ENCODE data around the gene COL2A1. TPM values are rescaled to one million over a fixed set of nuclear protein-coding genes. Genes with fewer than 3 reads are reported as not detected.

The COL2A1 gene
- total RNA-seq, 2 donors from 2014 or later = not detected

- intact Hi-C loops (cut with DNase I) = no loop called here
- no peak for DNase-seq
- ATAC-seq = no peak
These were observed 63.4 kb downstream of the COL2A1 start for GRCh38 chr12:47940773-47941474.

DNA sequence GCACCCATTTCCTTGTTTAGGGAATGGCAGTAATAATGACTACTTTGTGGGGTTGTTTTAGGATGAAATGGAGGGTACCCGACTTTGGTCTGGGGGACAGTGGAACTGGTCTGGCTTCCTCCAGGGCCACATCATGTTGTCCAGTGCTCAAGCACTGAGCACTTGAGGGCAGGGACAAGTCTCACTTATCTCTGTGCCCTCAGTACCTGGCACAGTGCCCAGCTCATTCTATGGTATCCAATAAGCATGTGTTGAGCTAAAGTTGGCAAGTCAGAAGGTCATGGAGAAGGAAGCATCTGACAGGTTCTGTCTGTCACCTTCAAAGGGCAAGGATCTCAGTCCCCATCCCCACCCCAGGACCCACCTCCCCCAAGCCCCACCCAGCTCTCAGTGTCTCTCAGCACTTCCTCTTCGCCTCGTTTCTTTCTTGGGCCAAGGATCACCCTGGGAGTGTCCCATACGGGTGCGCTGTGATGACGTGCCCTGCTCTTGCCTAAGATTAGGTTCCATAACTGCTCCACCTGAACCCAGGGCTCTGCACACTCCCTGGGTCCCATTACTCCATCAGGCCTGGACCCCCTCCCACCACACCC lies 65.2 kb downstream of the COL2A1 start:
- intact Hi-C loops (cut with DNase I) = no loop called here
- DNase-seq (peak; percentile 64), ATAC-seq (peak; percentile 27 to 71)

DNA sequence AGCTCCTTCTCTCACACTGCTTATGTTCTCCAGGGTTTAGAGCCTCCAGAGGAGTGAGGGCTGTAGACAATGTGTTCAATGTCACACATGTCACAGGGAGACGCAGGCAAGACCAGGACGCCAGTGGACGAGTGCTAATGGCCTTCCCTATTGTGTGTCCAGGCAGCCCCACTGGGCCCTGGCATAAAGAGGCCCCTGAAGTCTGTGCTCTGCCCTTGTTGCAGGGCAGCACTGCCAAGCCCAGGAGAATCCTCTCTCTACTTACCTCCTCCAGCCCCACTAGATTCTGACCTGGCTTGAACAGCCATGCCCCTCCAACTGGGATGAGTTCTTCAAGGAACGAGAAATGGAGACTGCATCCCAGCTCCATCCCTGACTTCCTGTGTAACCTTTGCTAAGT lies 65.7 kb downstream of the COL2A1 start:
- no peak for ATAC-seq
- intact Hi-C loops (cut with DNase I) = no loop called here
- DNase-seq = no peak

DNA sequence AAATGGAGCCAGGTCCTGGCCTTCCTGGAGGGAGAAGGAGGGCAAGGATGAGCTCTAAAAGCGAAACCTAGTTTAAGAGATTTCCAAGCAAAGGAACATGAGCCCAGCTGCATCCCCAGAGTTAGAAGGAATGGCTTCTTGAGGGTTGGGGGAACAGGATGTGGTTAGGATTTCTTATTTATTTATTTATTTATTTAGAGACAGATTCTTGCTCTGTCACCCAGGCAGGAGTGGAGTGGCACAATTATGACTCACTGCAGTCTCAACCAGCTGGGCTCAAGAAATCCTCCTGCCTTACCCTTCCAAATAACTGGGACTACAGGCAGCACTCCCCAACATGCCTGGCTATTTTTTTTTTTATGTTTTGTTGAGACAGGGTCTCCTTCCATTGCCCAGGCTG lies 66.2 kb downstream of the COL2A1 start:
- intact Hi-C loops (cut with DNase I) = no loop called here
- no peak for ATAC-seq

GRCh38 chr12:47935184-47935583 lies 69.1 kb downstream of the COL2A1 start:
- DNase-seq = peak; percentile 56
- intact Hi-C loops (cut with DNase I) = no loop called here
- ATAC-seq = peak; percentile 78 to 81

More for the DNA sequence above, 66.2 kb downstream of the COL2A1 start:
- no peak for DNase-seq

DNA sequence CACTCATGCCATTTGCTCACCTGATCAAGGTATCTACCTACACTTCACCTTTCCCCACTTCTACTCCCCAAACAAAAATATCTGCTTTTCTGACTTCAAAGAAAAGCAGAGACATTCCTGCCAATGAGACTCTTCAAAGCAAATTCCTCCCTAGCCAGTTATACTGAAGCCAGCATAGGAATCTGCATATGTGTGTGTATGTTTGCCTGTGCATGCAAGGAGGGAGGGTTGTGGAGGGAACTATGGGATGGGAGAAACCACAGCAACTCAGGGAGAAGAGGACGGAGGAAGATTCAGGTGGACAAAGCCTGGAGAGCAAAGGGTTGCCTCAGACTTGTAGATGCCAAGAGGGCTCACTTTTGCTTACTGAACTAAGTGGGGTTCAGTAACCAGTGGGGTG lies 73.1 kb downstream of the COL2A1 start:
- intact Hi-C loops (cut with DNase I) = no loop called here
- no peak for ATAC-seq
- DNase-seq = no peak

- ATAC-seq = no peak
- intact Hi-C loops (cut with DNase I) = no loop called here
- DNase-seq = no peak
These were observed 73.6 kb downstream of the COL2A1 start for GRCh38 chr12:47930634-47931033.

DNA sequence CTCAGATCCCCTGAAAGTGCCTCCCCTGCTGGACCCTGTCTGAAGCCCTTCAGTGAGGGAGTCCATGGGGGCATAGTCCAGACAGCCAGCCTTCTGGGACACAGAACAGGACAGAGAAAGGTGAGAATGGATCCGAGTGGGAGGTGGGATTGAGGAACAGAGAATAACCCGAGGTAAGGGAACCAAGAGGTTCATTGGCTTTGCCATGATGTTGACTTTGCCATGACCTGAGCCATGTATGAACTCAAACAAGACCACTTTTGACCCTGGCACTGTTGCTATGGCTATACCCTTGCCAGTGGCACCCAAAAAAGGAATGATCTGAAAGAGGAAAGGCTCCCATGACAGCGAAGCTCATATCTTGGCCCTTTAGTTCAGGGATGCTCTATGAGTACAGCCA lies 76.9 kb downstream of the COL2A1 start:
- intact Hi-C loops (cut with DNase I) = no loop called here
- DNase-seq = no peak
- ATAC-seq = no peak

Other genes starting within 250 kb of the COL2A1 start
- gene RAPGEF3, start 245.6 kb downstream of the COL2A1 start, total RNA-seq = 10 to 100 TPM; 27.3 to 35.9 TPM
- 10 to 100 TPM; 22.1 to 28.9 TPM for gene SLC48A1, start 231.2 kb downstream of the COL2A1 start, total RNA-seq
- 10 to 100 TPM; 41.6 to 58.0 TPM for gene HDAC7, start 184.6 kb downstream of the COL2A1 start, total RNA-seq
- gene VDR, start 99.5 kb downstream of the COL2A1 start, total RNA-seq = 1 to 10 TPM in 1 of 2 donors, under 1 TPM in 1; 0.74 to 3.1 TPM
- gene TMEM106C, start 40.9 kb downstream of the COL2A1 start, total RNA-seq = 10 to 100 TPM; 47.9 to 54.9 TPM
- 10 to 100 TPM in 1 of 2 donors, 1 to 10 TPM in 1; 7.2 to 10.7 TPM for gene SENP1, start 101.6 kb upstream of the COL2A1 start, total RNA-seq
- 100 to 1,000 TPM; 202 to 260 TPM for gene PFKM, start 114.9 kb upstream of the COL2A1 start, total RNA-seq
- gene ASB8, start 153.0 kb upstream of the COL2A1 start, total RNA-seq = 10 to 100 TPM; 47.3 to 50.0 TPM
- gene CCDC184, start 179.2 kb upstream of the COL2A1 start, total RNA-seq = 1 to 10 TPM; 1.2 to 1.4 TPM
- gene OR10AD1, start 198.8 kb upstream of the COL2A1 start, total RNA-seq = not detected

Data from left cardiac atrium (tissue), 4 donors.